Upper lobe of left lung (tissue), 6 donors: Measurements from ENCODE around the gene MYO1G. TPM values are rescaled to one million over a fixed set of nuclear protein-coding genes. Genes with fewer than 3 reads are reported as not detected.
A peak's percentile ranks its signal among the peaks of the same experiment; 100 is the strongest.

ENCODE experiments used
- ATAC-seq, 2 donors: fragments of 200-7000 bp; cut with Tn5 transposase; one replicate each; pipeline ENCODE4 v1.9.1; 2022; ENCODE audit warnings: mild to moderate bottlenecking in 2 of 2, moderate library complexity in 2 of 2; ENCODE audit not compliant: low FRiP score in 2 of 2
- DNase-seq, 2 donors: peaks; one replicate each; pipeline ENCODE4 v3.0.0-alpha.2; 2019 to 2020
- H3K27ac ChIP-seq, 4 donors: fragments of 200-600 bp; sonication (generic); one replicate each; pipeline ENCODE4 v1.5.1; 2016 to 2019
- H3K27me3 ChIP-seq, 4 donors: fragments of 200-600 bp; sonication (generic); one replicate each; pipeline ENCODE4 v1.5.1; 2017 to 2019
- H3K36me3 ChIP-seq, 4 donors: fragments of 200-600 bp; sonication (generic); one replicate each; pipeline ENCODE4 v1.5.1; 2016 to 2019
- H3K4me1 ChIP-seq, 4 donors: fragments of 200-600 bp; sonication (generic); one replicate each; pipeline ENCODE4 v1.5.1; 2018 to 2019
- H3K4me3 ChIP-seq, 4 donors: fragments of 200-600 bp; sonication (generic); one replicate each; pipeline ENCODE4 v1.5.1; 2017 to 2019; ENCODE audit warnings: mild to moderate bottlenecking in 2 of 4, moderate library complexity in 1 of 4
- H3K9me3 ChIP-seq, 4 donors: fragments of 200-600 bp; sonication (generic); one replicate each; pipeline ENCODE4 v1.5.1; 2018 to 2019
- CTCF ChIP-seq, 6 experiments: fragments of 450-650 bp in 4 of 6; fragments of 200-600 bp in 2 of 6; sonication (generic) in 2 of 6; IDR thresholded peaks; one replicate each; pipeline ENCODE4 v1.5.1; 2016 to 2019; ENCODE audit warnings: antibody characterized with exemption in 6 of 6
- EP300 ChIP-seq, 4 donors: sonication (generic); formaldehyde crosslinking; IDR thresholded peaks; one replicate each; pipeline ENCODE4 v1.5.1; 2017; ENCODE audit warnings: antibody characterized with exemption in 4 of 4, control low read depth in 2 of 4
- POLR2A ChIP-seq, 4 donors: fragments of 450-650 bp; IDR thresholded peaks; one replicate each; pipeline ENCODE4 v1.5.1; 2016 to 2017; ENCODE audit warnings: antibody characterized with exemption in 4 of 4, mild to moderate bottlenecking in 2 of 4
- POLR2AphosphoS5 ChIP-seq, 2 donors: sonication (generic); formaldehyde crosslinking; IDR thresholded peaks; one replicate each; pipeline ENCODE4 v1.5.1; 2017; ENCODE audit warnings: antibody characterized with exemption in 2 of 2
- WGBS, 2 donors: methylation state at CpG; one replicate each; pipeline ENCODE4 v1.1.5; 2017 to 2018; 5-methylcytosine and 5-hydroxymethylcytosine counted together
- total RNA-seq, 6 donors: library from RNA; depleted of rRNA in 4 of 6; stranded (reverse); fragments of >200 nt in 4 of 6; gene quantifications; one replicate each; pipeline versions ENCODE4 v1.1.0 to v1.2.1, GENCODE V29; 2016 to 2021
- donor health status: DM: no; HTN: no; CAD: no; lungs with moderate emphysema.
- donor health status: DM: no; HTN: yes; CAD: no; lungs with severe emphysema.

Gene MYO1G
- total RNA-seq, 6 donors from 2014 or later: 19.7 to 51.3 (median 38.0) TPM

GRCh38 chr7:44990109-44991023 is 11.6 kb upstream of the MYO1G start:
- no peaks in the 10 kb centered on the region for H3K9me3 ChIP-seq
- H3K4me3 ChIP-seq: no peak overlapping the region
- TF ChIP-seq CTCF (IDR thresholded peaks at IDR 0.05): no peak
- TF ChIP-seq POLR2A (IDR thresholded peaks at IDR 0.05): no peak
- TF ChIP-seq POLR2AphosphoS5 (IDR thresholded peaks at IDR 0.05): no peak
- no peak for TF ChIP-seq EP300 (IDR thresholded peaks at IDR 0.05)
- peaks cover 4 to 24% (median 18%) of the 10 kb centered on the region in 4 donors for H3K4me1 ChIP-seq
- peak overlapping the region in 3 of 4 donors; percentile 15 to 22 (median 17) for H3K27ac ChIP-seq
- ATAC-seq (no peak), DNase-seq (no peak)
- H3K27me3 ChIP-seq: no peaks in the 10 kb centered on the region
- H3K36me3 ChIP-seq: peaks cover 0 to 2% (median 0%) of the 10 kb centered on the region in 4 donors
- 79 to 82% methylated on average over 9 of the region's 9 CpGs for WGBS, 2 donors

GRCh38 chr7:44989132-44989531 is 10.3 kb upstream of the MYO1G start:
- 79 to 95% methylated on average over 3 of the region's 3 CpGs for WGBS, 2 donors
- Histone ChIP-seq H3K4me1 (peaks cover 12 to 35% (median 29%) of the 10 kb centered on the region in 4 donors), H3K27me3 (no peaks in the 10 kb centered on the region), H3K9me3 (no peaks in the 10 kb centered on the region), H3K4me3 (no peak overlapping the region), H3K27ac (no peak overlapping the region), H3K36me3 (peaks cover 0 to 14% (median 9%) of the 10 kb centered on the region in 4 donors)
- DNase-seq: no peak
- no peak for ATAC-seq
- TF ChIP-seq POLR2A (IDR thresholded peaks at IDR 0.05) (no peak), POLR2AphosphoS5 (IDR thresholded peaks at IDR 0.05) (no peak), EP300 (IDR thresholded peaks at IDR 0.05) (no peak), CTCF (IDR thresholded peaks at IDR 0.05) (no peak)

- 87 to 90% methylated on average over 4 of the region's 4 CpGs for WGBS, 2 donors
- peaks cover 12 to 35% (median 30%) of the 10 kb centered on the region in 4 donors for H3K4me1 ChIP-seq
- no peak overlapping the region for H3K27ac ChIP-seq
- H3K4me3 ChIP-seq: no peak overlapping the region
- H3K9me3 ChIP-seq: no peaks in the 10 kb centered on the region
- TF ChIP-seq EP300 (IDR thresholded peaks at IDR 0.05) (no peak), POLR2A (IDR thresholded peaks at IDR 0.05) (no peak), CTCF (IDR thresholded peaks at IDR 0.05) (no peak), POLR2AphosphoS5 (IDR thresholded peaks at IDR 0.05) (no peak)
- H3K27me3 ChIP-seq: no peaks in the 10 kb centered on the region
- no peak for DNase-seq
- ATAC-seq: no peak
- peaks cover 0 to 18% (median 13%) of the 10 kb centered on the region in 4 donors for H3K36me3 ChIP-seq
These were observed 9.9 kb upstream of the MYO1G start for GRCh38 chr7:44988701-44989100.

- Histone ChIP-seq H3K27me3 (no peaks in the 10 kb centered on the region), H3K4me1 (peaks cover 12 to 35% (median 30%) of the 10 kb centered on the region in 4 donors), H3K36me3 (peaks cover 6 to 25% (median 19%) of the 10 kb centered on the region in 4 donors), H3K9me3 (no peaks in the 10 kb centered on the region), H3K27ac (no peak overlapping the region), H3K4me3 (no peak overlapping the region)
- DNase-seq: no peak
- TF ChIP-seq POLR2AphosphoS5 (IDR thresholded peaks at IDR 0.05) (no peak), EP300 (IDR thresholded peaks at IDR 0.05) (no peak), POLR2A (IDR thresholded peaks at IDR 0.05) (no peak), CTCF (IDR thresholded peaks at IDR 0.05) (no peak)
- WGBS, 2 donors: 82 to 86% methylated on average over 10 of the region's 10 CpGs
- ATAC-seq: no peak
These were observed 9.2 kb upstream of the MYO1G start for GRCh38 chr7:44987996-44988395.
